RCC 7860 (cell line): ENCODE measurements around the gene NELL2.
"Not testable (repeated sequence)": the region's sequence is repeated elsewhere in the genome, so short reads cannot be mapped to it uniquely, and the experiment has no call there.

Experiments
- DNase-seq: peaks from one replicate; pipeline ENCODE4 v3.0.0-alpha.2; 2015; ENCODE audit warnings: low spot score
- FAIRE-seq: peaks from 2 replicates; lab custom pipeline; 2012; peaks lifted over from hg19 to GRCh38; lab: Jason Lieb, UNC

The NELL2 gene

GRCh38 chr12:44875954-44876543, at the start of gene NELL2:
Gene NELL2, minus strand, starts transcription at chr12:44876315. Its CDS starts 446 bp downstream, at chr12:44875869.
- FAIRE-seq: no peak
- DNase-seq: no peak

DNA sequence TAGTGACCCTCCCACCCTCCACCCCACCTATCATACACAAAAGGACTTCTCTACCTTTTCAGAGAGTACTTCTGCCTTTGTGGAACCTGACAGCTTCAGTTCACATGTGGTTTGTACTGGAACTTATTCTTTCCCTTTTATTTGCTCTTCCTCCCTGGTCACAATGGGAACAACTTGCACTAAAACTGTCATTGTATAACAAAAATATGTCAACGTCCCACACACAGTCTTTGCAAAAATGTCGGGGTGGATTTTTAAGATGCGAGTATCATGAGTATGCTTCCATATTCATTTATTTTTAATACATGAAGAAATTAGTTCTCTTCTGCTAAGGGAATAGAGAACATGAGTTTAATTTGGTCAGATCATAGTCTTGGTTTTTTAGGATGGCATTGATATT, 45.6 kb upstream of the NELL2 start:
- no peak for DNase-seq
- no peak for FAIRE-seq

DNA sequence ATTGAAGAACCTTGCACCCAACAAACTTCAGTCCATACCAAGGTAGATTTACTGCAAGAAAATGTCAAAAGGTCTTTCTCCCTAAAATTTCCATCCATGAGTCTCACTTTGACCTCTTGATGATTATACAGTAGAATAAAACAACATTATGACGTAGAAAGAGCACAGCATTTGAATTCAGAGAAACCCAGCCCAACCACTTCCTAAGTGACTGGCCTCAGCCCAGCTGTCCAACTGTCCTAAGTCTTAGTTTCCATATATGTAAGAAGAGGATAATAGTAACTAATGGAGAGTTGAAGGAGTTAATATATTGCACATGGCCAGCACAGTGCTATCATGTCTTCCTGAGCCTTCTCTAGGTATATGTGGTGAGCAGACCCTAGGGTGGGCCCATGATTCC, 41.0 kb upstream of the NELL2 start:
- no peak for DNase-seq

GRCh38 chr12:44915958-44916357, 39.8 kb upstream of the NELL2 start:
- FAIRE-seq (no peak), DNase-seq (no peak)

More for the DNA sequence above, 41.0 kb upstream of the NELL2 start:
- FAIRE-seq: no peak

- DNase-seq: no peak
- FAIRE-seq: no peak
These were observed 28.2 kb upstream of the NELL2 start for GRCh38 chr12:44904321-44904720.

GRCh38 chr12:44898108-44898507, 22.0 kb upstream of the NELL2 start:
- DNase-seq, FAIRE-seq: not testable (repeated sequence)

GRCh38 chr12:44889926-44890325, 13.8 kb upstream of the NELL2 start:
- no peak for DNase-seq
- FAIRE-seq: no peak

GRCh38 chr12:44889162-44889561, 13.0 kb upstream of the NELL2 start:
- DNase-seq: no peak
- no peak for FAIRE-seq

GRCh38 chr12:44885902-44886301, 9.8 kb upstream of the NELL2 start:
- no peak for DNase-seq
- FAIRE-seq: no peak

DNA sequence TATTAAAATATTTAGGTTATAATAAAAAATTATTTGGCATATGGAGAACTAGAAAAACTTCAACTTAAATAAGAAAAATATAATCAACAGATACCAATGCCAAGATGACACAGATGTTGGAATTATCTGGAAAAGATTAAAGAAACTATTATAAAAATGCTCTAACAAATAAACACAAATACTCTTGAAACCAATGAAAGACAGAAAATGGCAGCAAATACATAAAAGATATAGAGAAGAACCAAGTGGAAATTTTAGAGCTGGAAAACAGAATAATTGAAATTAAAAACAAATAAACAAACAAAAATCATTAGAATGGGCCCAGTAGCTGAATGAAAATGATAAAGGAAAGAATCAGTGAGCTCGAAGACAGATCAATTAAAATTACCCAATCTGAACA, 5.1 kb upstream of the NELL2 start:
- FAIRE-seq (no peak), DNase-seq (no peak)

DNA sequence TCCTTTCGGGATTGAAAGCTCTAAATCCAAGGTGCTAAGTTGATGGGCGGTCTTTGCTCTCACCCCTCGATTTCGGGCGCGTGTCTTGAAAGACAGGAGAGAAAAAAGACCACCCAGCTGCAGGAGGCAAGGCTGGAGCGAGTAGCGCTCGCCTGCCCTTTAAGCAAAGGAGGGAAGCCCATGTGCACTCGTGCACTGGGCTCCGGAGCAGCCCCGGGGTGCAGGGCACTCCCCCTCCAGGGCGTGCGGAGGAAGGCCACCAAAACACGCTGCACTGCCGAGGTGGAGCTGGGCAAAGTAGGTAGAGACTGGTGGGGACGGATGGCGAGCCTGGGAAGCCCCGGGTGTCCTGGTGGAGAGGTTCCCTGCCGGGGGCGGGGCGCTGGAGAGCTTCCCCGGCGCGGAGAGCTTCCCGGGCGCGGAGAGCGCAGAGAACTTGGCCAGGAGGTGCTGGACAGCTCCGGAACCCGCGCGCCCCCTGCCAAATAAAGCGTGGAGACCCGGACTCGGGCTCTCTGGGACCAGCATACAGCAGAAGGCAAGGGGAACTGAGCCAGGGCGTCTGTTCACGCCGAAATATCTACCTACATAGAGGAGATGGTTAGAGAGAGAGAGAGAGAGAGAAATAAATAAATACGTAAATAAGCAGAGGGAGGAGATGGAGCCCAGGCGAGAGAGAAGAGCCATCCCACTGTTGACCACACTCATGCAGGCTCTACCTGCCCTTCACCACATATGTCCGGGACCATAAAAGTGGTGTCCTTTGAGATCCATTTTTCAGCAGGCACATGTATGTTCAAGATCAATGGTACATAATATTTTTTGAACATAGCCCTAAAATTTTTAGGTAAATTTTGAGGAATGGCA, 662 bp upstream of the NELL2 start:
- FAIRE-seq (no peak), DNase-seq (no peak)

GRCh38 chr12:44875417-44875953, 630 bp downstream of the NELL2 start:
- FAIRE-seq: no peak
- DNase-seq: no peak

GRCh38 chr12:44874981-44875416, 1.1 kb downstream of the NELL2 start:
- FAIRE-seq: no peak
- no peak for DNase-seq

DNA sequence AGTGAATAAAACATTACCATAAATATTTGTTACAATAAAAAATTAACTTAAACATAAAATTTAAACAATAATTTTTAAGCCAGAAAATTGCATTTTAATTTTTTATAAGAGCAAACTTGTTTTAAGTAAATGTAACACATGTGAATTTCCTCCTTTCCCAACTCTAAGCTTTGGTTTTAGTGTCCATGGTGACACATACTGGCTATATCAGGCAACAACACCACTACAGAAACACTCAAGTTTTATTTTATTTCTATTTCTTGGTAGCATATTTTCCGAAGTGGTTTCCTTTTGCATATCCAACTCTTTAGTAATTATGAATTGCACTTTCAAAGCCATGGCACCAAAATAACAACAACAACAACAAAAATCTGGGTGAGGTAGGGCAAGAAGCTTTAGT, 2.2 kb downstream of the NELL2 start:
- no peak for DNase-seq
- FAIRE-seq: no peak

- no peak for FAIRE-seq
- DNase-seq: no peak
These were observed 6.6 kb downstream of the NELL2 start for GRCh38 chr12:44869503-44869902.

GRCh38 chr12:44863867-44864266, 12.2 kb downstream of the NELL2 start:
- FAIRE-seq (no peak), DNase-seq (no peak)

- FAIRE-seq: no peak
- DNase-seq: no peak
These were observed 16.0 kb downstream of the NELL2 start for GRCh38 chr12:44859998-44860689.

GRCh38 chr12:44858226-44858855, 17.8 kb downstream of the NELL2 start:
- DNase-seq (no peak), FAIRE-seq (no peak)

DNA sequence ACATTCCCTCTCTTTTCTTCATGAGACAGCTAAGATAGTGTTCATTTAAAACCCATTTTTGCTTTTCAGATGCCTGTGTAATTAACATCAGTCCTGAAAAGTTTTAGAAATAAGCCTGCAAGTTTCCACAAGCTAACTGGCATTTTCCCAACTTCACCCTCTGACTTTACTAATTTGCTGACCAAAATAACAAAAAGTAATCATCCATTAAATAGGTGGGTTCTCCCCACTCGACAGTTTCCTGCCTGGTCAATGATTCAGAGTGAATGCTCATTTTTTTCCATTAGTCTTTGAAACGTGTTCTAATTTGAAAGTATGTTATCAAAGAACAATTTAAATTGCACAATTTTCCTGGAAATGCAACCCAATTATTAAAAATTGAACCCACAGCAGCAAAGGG, 23.6 kb downstream of the NELL2 start:
- no peak for FAIRE-seq

DNA sequence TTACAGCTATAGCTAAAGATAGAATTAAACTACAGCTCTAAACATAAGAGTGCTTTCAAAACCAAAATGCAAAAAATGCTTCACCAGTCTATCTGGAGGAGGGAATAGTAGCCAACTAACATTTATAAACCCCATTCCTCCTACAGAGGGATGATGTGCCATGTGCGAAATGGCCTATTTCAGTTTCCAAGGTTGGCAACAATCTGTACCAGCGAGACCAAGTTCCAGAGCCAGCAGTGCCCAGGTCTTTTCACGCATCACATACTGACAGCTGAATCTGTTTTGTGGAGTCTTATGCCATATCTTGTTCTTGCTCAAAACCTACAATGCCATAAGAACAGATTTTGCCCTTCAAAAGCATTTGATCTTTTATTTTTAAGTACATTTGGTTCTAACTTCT, 24.5 kb downstream of the NELL2 start:
- DNase-seq (no peak), FAIRE-seq (no peak)

More for the DNA sequence above, 23.6 kb downstream of the NELL2 start:
- no peak for DNase-seq

DNA sequence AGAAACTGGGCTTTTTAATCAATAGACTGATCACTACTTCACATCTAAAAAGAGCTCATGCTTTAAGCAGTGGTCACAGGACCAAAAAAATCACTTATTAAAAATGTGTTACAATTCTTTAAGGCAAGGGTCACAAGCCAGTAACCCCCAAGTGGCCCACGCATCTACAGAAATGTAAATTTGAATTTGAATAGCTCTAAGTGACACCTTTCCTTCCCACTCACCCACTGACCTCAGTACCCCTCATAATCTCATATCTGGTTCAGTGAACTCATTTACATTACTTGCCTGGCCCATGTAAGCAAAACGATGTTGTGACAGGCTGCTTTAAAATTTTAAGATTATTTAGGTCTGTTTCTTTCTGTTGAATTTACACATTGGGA, 27.4 kb downstream of the NELL2 start:
- no peak for FAIRE-seq
- DNase-seq: no peak
